ENCODE results near the gene KDM2B.
A peak's percentile ranks its signal among the peaks of the same experiment; 100 is the strongest.

Gene KDM2B

DNA sequence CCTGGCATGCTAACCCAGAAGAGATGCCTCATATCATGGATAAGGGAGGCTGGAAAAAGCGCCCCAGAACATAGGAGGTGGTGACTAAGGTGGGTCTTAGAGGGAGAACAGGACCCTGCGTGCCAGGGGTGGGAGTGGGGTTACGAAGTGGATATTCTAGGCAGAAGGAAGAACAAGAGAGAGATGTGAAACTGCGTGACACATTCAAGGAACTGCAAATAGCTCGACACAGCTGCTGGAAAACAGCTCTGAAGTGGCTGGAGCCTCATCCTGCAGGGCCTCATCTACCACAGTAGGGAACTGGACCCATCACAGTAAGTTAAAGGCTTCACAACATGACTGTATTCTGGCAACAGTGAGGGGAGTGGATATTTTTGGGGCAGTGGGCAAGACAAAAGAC is 119.8 kb downstream of the KDM2B start:
- DNase-seq (ENCODE audit: low spot score): no peak

DNA sequence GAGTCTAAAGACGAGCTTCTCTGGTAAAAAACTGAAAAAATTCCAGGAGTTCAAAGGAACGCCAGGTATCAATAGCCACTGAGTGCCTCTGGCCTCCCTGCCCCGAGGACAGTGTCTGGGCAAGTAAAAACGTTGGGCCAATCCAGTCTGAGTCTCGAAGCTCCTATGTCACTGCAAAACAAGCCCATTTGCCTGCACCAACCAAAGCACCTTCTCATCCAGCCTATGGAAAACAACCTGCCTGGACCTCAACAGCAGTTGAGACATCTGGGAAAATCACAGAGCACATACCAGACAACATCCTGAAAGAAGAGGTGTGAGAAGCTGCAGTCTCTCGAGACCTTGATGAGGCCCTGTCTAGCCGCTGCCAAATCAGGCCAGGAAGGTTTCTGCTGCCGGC is 124.3 kb downstream of the KDM2B start:
- no peak for DNase-seq (ENCODE audit: low spot score)

DNA sequence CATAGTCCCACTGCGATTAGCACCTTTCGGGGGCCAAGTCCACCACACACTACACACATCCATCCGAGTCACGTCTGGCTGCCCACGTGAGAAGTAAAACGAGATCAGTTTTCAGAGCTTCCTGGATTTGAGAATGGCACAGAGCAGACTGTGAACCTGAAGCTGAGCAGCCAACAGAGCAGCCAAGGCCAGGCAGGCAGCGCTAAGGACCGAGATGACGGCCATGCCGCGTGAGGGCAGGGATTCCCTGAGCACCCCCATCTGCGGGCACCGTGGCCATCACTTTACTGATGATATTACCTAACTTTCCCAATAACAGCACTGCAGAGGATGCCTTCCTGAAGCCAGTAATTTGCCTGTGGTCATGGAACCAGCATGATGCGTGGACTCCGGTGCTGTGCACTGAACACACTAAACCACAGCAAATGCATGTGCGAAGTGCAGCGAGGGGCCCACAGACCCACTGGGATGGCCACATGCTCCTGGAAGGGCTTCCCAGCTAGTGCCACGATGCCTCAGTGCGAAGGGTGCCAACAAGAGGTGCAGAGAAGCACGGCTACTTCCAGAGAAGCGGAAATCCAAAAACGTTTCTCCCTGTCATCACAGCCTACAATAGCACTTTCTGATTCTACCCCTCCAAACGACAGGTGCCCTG is 124.9 kb downstream of the KDM2B start:
- DNase-seq (ENCODE audit: low spot score): no peak

DNA sequence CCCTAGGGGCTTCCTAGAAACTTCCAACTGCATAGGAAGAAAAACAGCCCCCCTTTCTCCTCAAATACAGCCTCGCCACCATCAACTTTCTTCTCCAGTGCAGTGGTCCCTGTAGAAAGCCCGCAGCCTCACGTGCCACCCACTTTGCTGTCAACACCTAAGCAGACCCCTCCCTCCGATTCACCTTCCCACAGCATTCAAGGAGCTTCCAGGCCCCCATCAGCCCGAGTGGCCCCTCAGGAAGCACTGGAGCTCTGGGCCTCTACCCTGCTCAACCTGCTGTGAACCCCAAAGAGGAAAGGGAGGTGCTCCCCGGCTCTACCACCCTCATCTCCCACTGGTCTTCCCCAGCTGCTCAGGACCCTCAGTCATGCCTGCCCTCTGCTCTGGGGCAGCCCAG is 125.9 kb downstream of the KDM2B start:
- DNase-seq (ENCODE audit: low spot score): no peak

DNA sequence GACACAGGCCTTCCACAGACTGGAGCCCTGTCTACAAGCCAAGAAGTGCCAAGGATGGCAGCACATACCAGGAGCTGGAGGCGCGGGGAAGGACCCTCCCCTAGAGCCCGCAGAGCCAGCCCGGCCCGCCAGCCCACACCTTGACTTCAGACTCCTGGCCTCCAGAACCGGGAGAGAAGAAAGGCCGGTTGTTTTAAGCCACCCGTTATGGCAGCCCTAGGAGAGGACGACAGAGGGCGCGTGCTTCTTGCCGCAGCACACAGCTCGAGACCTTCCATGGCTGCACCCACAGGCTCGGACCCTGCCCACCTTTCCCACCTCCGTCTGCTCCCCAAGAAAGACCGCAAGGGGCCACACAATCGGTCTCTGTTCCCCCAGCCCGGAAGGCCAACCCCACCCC is 127.2 kb downstream of the KDM2B start:
- DNase-seq (ENCODE audit: low spot score): no peak

DNA sequence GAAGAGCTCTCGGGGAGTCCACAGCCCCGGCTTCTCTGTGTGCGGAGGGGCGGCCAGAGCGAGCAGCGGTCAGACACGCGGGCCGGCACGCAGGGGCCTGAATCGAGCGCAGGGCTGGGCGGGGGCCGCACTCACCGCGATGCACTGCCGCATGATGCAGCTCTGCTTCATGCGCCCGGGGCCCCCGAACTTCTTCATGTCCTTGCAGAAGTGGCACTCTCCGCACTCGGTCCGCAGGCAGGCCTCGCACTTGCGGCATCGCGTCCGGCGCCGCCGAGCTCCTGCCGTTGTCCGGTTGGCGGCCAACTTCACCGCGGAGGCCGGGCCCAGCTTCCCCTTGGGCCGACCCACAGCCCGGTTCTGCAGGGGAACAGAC is 127.8 kb downstream of the KDM2B start:
- no peak for DNase-seq (ENCODE audit: low spot score)

DNA sequence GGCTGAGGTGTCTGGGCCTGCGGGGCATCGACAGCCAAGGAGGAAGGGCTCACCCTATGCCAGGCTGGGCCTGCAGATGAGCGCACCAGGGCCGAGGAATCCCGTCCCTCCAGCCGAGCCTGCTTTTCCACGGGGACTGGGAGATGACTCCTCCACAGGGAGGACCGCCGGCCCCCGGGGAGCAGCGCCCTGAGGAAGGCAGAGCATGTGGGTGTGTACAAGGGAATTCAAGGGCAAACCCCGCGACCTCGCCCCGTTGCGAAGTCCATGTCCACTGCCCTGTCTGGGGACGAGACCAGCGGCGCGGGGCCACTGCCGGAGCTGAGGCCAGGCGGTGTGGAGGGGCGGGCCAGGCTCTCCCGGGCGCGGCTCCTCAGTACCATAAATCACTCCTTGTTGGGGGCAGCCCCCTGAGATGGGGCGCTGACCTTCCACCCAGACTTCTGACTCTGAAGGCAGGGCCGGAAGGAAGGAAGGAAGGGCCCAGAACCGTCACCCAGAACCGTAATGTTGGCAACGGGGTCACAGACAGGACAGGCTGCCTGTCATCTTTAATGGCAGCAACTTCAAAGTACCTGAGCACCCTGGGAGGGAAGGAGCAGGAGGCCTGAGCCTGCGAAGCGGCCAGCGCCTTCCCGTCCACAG is 128.4 kb downstream of the KDM2B start:
- DNase-seq (ENCODE audit: low spot score): peak; percentile 83

DNA sequence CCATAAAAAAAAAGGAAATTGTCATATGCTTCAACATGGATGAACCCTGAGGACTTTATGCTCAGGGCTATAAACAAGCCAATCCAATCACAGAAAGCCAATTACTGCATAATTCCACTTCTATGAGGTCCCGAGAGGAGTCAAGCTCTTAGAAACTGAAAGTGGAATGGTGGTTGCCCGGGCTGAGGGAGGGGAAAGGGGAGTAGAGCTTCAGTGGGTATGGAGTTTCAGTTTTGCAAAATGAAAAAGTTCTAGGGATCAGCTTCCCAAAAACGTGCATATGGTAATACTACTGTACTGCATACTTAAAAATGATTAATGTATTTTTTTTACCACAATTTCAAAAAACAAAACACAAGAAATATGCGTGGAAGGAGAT is 128.9 kb downstream of the KDM2B start:
- DNase-seq (ENCODE audit: low spot score): peak; percentile 55

DNA sequence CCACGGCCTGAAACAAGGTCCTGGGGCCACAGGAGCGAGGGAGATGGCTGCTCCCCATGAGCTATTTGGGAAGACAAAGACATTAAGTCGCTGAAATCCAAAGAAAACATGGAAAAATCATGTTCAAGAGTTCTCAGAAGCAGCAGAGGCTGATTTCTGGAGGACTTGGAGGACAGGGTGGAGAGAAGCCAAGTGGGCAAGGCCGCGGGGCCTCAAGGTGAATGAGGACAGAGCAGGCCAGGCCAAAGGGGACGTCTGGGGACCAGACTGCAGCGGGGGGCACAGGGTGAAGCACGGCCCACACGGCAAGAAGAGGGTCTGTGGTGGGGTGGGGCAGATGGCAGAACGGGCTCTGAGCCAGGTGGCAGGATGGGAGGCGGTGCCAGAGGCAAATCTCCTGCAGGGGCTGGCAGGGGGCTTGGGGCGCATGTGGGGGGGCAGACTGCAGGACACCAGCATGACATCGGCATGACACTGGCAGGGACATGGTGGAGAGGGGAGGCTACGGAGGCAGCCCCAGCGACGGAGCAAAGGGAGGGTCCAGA is 132.0 kb downstream of the KDM2B start:
- DNase-seq (ENCODE audit: low spot score): no peak

DNA sequence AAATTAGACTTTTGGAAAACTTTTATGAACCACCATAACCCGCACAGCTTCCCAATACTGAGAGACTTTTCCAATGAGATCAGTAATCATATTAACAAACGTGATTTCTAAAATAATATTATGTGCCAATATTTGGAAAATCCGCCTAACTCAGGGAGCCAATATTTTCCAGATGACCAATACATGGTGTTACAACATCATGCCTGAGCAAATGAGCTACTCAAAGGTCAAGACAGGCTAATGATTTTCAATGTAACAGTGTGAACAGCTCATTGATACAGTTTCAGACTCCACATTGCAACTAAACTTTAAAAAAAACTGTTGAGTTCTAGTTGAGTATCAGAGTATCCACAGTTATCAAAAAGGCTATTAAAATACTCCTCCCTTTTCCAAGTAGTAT is 134.1 kb downstream of the KDM2B start:
- no peak for DNase-seq (ENCODE audit: low spot score)

DNA sequence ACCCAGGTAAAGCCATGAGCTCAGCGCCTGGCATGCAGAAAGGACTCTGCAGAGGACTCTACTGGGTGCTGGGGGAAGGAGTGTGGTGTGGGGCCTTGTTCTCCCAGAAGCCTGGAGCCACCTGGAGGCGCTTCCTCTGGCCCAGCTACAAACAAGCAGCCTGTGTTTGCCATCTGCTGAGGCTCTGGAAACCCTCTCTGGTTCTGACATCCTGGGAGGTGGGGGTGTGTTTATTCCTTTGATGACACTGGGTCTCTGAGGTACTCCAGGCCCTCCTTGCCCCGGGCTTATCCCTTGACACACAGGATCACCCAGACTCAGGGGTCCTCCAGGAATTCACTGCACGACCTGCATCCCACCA is 136.0 kb downstream of the KDM2B start:
- no peak for DNase-seq (ENCODE audit: low spot score)

DNA sequence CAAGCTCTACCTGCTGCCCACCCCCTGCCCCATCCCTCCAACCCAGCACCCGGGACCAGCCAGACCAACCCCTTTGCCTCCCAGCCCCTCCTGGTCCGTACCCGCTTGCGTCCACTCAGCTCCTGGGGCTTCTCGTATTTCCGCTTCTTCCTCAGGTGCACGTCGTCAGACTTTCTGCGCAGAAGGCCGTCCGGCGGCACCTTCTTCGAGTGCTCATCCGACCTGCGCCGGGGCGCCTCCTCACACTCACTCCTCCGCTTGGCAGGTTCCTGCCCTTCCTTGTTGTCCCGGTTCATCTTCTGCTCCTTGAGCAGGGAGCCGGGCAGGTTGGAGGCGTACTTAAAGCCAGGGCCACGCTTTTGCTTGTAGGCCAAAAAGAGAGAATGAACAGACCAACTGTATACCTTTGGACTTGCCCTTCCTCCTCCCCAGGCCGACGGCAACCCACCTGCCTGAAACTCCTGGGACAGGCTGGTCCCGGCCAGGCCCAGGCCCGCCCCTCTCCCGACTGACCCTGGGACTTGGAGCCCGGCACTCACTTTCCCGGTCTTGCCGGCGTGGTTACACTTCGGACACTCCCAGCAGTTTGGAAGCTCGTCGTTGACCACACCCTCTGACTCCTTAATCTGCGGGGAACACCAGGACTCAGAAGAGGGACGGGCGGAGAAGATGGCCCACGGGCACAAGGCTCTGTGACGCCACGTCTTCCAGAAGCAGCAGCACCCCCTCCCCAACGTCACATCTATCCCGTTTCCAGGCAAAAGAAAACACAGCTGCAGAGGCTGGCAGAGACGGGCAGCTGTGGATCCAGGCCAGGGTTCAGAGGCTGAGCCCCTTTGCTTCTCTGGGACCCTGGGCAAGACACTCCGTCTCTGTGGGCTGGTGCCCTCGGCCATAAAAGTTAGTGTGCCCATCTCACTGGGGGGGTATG is 136.6 kb downstream of the KDM2B start:
- no peak for DNase-seq (ENCODE audit: low spot score)

DNA sequence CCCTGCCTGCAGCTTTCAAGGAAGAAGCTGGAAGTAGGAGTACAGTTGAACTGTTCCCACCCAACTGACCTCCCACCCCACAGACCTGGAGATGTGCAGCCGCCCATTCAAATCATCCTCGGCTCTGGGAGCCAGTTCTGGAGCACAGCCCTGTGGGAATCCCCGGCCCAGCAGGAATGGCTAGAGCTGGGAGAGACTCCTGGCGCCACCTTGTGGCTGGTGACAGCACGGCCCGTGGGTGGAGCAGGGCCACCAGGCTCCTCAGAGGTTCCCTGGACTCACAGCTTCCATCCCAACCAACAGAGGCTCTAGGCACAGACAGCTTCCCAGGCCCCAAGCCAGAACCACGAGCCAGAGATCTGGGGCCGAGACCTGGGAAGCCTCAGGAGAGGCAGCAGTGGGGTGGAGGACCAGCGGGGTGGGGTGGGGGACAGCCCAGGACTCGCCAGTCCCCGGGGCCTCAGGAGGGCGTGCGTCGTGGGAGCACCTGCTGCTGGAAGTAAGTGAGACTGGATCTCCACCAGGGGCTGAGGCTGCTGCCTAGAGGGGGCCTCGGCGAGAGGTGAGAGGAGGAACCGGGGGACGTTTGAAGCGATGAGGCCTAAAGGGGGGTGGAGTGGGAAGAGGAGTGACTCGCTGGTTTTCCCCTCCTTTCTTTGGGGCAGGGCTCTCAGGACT is 137.5 kb downstream of the KDM2B start:
- peak; percentile 95 for DNase-seq (ENCODE audit: low spot score)

DNA sequence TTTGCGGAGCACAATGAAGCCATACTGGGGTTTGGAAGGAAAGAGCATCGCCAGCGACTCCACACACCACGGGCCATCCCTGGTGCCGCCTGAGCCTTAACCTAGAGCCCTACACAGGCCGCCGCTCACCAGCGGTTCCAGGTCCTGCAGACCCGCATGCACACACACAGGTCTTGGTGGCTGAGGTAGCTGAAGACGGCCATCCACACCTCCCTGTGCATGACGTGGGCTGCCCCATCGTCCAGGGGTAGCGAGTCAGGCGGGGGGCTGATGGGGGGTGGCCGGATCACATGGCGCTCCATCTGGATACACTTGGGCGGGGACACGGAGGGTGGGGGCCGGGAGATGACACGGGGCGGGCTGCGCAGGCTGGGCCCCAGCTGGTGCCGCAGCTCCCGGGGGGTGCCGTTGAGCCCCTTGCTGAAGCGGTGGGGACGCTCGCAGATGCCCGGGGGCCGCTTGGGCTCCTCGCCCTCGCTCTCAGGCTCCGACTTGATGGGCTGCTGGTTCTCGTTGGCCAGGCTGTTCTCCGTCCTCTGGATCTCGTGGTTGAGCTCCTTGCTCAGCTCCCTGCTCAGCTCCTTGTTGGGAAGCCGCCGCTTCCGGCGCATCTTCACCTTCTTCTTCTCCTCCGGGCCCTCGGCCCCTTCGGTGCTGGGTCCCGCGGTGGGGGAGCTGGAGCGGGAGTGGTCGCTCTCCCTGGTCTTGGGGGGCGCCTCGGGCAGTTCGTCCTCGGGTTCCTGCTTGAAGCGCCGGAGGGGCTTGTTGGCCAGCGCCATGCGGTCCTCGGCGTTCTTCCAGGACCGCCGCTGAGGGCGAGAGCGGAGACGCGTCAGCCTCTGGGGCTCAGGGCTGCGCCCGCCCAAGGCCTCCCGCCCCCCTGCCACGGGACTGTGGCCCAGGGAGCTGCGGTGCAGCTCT is 138.5 kb downstream of the KDM2B start:
- DNase-seq (ENCODE audit: low spot score): no peak

DNA sequence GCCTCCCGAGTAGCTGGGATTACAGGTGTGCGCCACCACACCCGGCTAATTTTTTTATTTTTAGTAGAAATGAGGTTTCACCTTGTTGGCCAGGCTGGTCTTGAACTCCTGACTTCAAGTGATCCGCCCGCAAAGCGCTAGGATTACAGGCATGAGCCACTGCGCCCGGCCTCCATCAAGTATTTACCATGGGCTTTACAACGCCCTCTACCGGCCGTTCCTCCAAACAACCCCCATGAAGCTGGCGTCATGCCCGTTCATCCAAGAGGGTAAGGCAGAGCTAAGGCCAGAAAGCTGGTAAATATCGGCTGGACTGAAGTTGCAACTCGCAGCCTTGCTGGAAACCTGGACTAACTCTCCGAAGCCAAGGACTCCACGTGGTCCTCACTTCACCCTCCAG is 139.3 kb downstream of the KDM2B start:
- DNase-seq (ENCODE audit: low spot score): no peak

DNA sequence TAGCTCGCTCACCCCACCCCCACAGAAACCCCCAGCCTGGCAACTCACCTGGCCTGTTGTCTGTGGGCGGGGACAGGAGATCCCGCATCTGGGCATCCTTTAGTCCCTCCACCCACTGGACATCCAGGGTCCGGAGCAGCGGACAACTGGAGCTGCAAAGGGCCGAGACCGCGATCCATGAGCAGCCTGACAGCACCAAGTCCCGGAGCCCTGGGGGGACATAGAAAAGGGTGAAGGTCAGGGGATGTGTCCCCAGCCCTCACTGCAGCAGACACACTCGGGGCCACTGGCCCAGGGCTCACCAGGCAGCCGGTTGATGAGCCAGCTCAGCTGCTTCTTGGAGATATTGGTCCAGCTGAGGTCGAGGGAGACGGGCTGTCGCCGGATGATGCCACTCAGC is 140.1 kb downstream of the KDM2B start:
- DNase-seq (ENCODE audit: low spot score): no peak

DNA sequence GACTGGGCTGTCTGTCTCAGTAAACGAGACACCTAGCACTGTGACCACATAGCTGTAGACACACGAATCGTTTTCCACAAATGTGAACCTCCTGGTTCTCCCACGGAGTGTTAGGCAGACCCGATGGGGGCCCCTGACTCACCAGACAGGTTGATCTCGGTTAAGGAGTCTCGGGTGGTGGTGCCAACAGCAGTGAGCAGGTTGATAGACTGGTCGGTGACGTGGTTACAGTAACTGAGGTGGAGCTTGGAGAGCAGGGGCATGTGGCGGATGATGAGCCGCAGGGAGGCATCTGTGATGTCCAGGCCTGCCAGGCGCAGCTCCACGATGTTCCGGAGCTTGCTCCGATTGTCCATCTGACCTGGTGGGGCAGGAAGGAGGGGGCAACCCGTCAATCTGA is 141.1 kb downstream of the KDM2B start:
- DNase-seq (ENCODE audit: low spot score): no peak

DNA sequence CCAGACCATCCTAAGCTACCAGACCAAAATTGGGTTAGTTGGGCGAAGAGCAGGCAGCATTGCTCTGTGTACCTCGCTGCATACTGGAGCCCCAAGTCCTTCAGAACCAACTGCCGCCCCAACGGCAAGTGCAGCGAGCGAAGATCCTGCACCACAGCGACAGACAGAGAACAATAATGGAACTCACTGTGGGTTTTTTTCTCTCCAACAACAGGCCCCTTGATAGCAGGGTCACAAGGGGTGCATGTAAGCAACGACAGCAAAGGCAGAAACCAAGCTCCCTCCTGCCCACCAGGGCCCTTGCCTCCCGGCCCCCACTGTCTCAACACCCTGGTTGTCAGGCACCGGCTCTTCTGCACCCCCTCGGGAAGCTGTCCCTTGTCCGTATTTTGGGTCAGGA is 141.9 kb downstream of the KDM2B start:
- DNase-seq (ENCODE audit: low spot score): no peak

DNA sequence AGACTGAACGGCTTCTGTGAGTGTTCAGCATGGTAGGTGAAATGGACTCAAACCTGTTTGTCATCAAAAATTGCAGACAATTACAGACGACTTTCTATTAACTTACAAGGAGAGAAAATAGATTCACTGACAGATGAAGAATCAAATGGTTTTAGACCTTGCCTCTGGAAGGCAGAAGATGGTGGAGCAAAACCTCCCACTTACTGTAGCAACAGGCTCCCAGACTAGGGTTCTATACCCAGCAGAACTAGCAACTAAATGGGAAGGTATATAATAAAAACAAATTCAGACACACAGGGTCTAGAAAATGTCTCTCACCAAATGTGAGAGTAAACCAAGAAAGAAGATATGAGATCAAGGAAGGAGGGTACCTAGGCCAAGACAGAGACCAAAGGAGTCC is 144.1 kb downstream of the KDM2B start:
- no peak for DNase-seq (ENCODE audit: low spot score)

DNA sequence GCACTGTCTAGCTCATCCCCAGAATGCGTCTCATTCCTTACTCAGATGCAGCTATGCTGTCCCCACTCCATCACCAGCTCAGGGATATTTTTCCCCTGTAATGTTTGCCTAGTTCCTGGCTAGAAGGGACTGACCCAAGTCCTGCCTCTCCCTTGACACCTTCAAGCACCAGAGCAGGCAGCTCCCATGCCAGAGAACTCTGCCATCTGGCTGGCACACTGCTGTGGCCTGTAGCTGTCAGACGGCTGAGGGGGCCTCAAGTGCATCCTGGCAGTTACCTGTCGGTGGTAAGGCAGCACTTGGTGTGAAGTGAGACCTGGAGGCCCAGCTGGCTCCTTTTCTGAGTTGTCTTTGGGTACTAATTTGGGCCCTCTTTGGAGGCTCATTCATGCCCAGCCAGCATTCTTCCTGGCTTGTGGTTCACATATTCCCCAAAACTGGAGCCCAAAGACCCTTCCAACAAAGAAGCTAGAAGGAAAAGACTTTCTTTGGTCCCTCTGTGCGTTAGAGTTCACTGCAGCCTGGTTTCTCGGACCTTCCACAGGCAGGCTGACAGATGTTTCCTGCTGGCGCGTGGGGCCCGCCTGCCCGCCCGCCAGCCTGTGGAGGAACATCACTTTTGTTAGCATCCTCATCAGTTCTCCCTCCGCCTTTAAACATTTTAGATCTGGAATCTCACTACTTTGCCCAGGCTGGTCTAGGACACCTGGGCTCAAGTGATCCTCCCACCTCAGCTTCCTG is 147.9 kb downstream of the KDM2B start:
- no peak for DNase-seq (ENCODE audit: low spot score)
